ENCODE data around the gene TP63.

GRCh38 chr3:189726277-189726676 is 95.1 kb downstream of the TP63 start:
- TF ChIP-seq ZNF274 (IDR thresholded peaks at IDR 0.05; ENCODE audit: low read depth, low read length) (no peak), SUZ12 (IDR thresholded peaks at IDR 0.05; ENCODE audit: extremely low read depth, insufficient read depth, insufficient read length) (no peak)
